Esophagus squamous epithelium (tissue), 4 donors: Measurements from ENCODE around the gene KIAA0753.

Source experiments
- POLR2A ChIP-seq, 4 donors: fragments of 450-650 bp; IDR thresholded peaks; one replicate each; pipeline ENCODE4 v1.6.1; 2017; ENCODE audit warnings: antibody characterized with exemption in 4 of 4, mild to moderate bottlenecking in 4 of 4, moderate library complexity in 3 of 4
- TF ChIP-seq, protein P1 (sequence below), 6 experiments: fragments of 450-650 bp in 4 of 6; fragments of 200-600 bp in 2 of 6; sonication (generic) in 2 of 6; IDR thresholded peaks; one replicate each; pipeline ENCODE4 v1.5.1; 2016 to 2019; ENCODE audit warnings: antibody characterized with exemption in 6 of 6, mild to moderate bottlenecking in 4 of 6, moderate library complexity in 4 of 6

DNA sequence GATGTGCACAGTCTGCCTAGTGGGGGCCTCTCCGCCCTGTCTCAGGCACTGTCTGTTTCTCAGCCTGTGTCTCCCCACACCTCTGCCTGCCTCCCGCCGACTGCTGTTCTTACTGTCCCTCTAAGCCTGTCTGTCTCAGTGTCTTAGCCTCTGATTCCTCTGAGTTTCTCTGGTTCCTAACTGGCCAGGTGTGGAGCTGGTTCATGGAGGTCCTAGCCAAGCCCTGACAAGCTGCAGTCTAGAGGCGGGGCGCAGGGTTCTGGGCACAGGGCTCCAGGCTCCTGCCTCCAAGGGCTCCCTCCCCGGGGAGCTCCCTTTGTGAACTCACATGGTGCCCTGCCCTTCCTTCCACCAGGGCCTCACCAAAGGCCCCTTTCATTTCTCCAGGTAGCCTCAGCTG, 30.5 kb upstream of the KIAA0753 start:
- TF ChIP-seq, protein P1, sequence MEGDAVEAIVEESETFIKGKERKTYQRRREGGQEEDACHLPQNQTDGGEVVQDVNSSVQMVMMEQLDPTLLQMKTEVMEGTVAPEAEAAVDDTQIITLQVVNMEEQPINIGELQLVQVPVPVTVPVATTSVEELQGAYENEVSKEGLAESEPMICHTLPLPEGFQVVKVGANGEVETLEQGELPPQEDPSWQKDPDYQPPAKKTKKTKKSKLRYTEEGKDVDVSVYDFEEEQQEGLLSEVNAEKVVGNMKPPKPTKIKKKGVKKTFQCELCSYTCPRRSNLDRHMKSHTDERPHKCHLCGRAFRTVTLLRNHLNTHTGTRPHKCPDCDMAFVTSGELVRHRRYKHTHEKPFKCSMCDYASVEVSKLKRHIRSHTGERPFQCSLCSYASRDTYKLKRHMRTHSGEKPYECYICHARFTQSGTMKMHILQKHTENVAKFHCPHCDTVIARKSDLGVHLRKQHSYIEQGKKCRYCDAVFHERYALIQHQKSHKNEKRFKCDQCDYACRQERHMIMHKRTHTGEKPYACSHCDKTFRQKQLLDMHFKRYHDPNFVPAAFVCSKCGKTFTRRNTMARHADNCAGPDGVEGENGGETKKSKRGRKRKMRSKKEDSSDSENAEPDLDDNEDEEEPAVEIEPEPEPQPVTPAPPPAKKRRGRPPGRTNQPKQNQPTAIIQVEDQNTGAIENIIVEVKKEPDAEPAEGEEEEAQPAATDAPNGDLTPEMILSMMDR (IDR thresholded peaks at IDR 0.05), result no peak
- no peak for TF ChIP-seq POLR2A (IDR thresholded peaks at IDR 0.05)
